Measurements from ENCODE around the gene RAI1. TPM values are rescaled to one million over a fixed set of nuclear protein-coding genes. Genes with fewer than 3 reads are reported as not detected.

RAI1 gene
- total RNA-seq, 1 donor from 2014 or later: 31.1 TPM

DNA sequence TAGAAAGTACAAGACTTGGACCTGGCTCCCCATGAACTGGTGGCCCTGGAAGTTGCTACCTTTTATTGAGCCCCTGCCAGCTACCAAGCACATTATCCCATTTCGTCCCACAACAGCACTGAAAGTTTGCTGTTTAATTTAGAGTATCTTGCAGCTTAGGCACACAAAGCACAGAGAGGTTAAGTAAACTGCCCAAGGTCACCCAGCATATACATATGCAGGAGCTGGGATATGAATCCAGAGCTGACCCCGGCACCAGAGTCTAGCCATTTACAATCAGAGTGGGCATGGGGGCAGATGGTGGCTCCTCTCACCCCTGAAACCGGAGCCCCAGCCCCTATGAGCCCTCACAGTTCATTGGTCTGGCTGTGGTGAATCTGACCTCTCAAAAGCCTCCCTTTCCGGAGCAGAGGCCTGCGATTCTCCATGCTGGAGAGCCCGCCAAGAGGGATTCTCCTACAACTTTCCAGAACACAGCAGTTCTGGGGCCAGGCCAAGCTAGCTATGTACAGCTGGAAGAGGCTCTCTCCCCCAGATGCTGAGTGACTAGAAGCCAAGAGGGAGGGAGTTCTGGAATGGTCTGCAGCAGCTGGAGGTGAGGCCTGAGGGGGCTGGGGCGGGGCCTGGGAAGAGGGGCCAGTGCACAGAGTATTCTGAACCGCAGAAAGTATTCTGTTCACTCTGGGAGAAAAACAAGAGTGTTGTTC, 97.2 kb downstream of the RAI1 start:
- Histone ChIP-seq H3K27me3 (ENCODE audit: low read depth) (no peaks in the 10 kb centered on the region), H3K4me1 (peaks cover 60% of the 10 kb centered on the region), H3K36me3 (no peaks in the 10 kb centered on the region), H3K4me3 (no peak overlapping the region), H3K27ac (peak overlapping the region; percentile 63), H3K9me3 (no peaks in the 10 kb centered on the region)
- DNase-seq: no peak
- intact Hi-C loops (cut with DNase I): no loop called here
- no peak for TF ChIP-seq CTCF (IDR thresholded peaks at IDR 0.05)
- peak in 1 of 2 donors; percentile 25 for ATAC-seq

GRCh38 chr17:17779015-17779611, 97.9 kb downstream of the RAI1 start:
- Histone ChIP-seq H3K4me1 (peaks cover 66% of the 10 kb centered on the region), H3K27ac (peak overlapping the region; percentile 63), H3K4me3 (no peak overlapping the region), H3K27me3 (ENCODE audit: low read depth) (no peaks in the 10 kb centered on the region), H3K9me3 (no peaks in the 10 kb centered on the region), H3K36me3 (no peaks in the 10 kb centered on the region)
- intact Hi-C loops (cut with DNase I): no loop called here
- DNase-seq (no peak), ATAC-seq (no peak)
- no peak for TF ChIP-seq CTCF (IDR thresholded peaks at IDR 0.05)

- intact Hi-C loops (cut with DNase I): no loop called here
- Histone ChIP-seq H3K27me3 (ENCODE audit: low read depth) (no peaks in the 10 kb centered on the region), H3K4me3 (peak overlapping the region; percentile 59), H3K36me3 (no peaks in the 10 kb centered on the region), H3K9me3 (no peaks in the 10 kb centered on the region), H3K4me1 (peaks cover 74% of the 10 kb centered on the region), H3K27ac (peak overlapping the region; percentile 34)
- ATAC-seq (peak; percentile 26 to 27), DNase-seq (no peak)
- no peak for TF ChIP-seq CTCF (IDR thresholded peaks at IDR 0.05)
Measured at GRCh38 chr17:17780922-17781590, 99.8 kb downstream of the RAI1 start.

DNA sequence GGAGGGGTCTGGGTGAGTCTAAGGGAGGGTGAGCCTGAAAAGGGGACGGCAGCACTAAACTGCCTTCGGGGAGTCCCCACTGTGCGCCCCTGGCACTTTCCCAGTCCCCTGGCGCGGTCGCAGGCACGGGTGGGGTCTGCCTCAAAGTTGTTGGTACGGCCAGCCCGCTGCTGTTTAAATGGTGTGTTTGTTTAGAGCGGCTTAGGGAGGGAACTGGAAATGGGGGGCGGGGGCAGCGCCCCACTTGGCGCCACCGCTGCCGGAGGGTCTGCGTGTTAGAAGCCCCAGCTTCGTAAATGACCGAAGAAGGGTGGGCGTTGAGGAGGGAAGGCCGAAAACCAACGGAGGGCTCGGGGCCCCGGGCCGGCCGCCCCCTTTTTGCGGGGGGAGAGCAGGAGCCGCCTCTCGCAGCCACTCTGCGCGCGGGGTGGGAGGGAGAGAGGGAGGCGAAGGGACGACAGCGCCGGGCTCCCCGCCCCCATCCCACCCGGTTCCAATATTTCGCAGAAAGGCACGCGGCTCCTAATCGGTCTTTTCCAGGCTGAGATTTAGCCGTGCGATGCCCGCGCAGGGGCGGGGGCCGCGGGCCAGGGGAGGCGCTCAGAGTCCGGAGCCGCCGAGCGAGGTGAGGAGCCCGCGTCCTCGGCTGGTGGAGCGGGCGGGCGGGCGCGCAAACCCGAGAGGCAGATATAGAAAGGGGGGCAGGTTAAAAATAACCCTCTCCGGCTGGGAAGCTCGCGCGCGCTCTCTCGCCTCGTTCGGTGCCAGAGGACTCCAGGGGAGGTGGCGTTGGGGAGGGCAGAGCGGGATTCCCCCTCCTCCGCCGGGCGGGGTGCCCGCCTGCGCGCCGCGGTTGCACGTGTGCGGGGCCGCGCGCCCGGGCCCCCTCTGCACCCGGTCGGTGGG, 100.6 kb downstream of the RAI1 start:
- no peak for DNase-seq
- H3K4me3 ChIP-seq: peak overlapping the region; percentile 59
- intact Hi-C loops (cut with DNase I): no loop called here
- no peaks in the 10 kb centered on the region for H3K9me3 ChIP-seq
- H3K4me1 ChIP-seq: peaks cover 74% of the 10 kb centered on the region
- H3K36me3 ChIP-seq: no peaks in the 10 kb centered on the region
- TF ChIP-seq CTCF (IDR thresholded peaks at IDR 0.05): no peak
- peak overlapping the region; percentile 34 for H3K27ac ChIP-seq
- H3K27me3 ChIP-seq (ENCODE audit: low read depth): no peaks in the 10 kb centered on the region
- peak; percentile 65 to 73 for ATAC-seq

DNA sequence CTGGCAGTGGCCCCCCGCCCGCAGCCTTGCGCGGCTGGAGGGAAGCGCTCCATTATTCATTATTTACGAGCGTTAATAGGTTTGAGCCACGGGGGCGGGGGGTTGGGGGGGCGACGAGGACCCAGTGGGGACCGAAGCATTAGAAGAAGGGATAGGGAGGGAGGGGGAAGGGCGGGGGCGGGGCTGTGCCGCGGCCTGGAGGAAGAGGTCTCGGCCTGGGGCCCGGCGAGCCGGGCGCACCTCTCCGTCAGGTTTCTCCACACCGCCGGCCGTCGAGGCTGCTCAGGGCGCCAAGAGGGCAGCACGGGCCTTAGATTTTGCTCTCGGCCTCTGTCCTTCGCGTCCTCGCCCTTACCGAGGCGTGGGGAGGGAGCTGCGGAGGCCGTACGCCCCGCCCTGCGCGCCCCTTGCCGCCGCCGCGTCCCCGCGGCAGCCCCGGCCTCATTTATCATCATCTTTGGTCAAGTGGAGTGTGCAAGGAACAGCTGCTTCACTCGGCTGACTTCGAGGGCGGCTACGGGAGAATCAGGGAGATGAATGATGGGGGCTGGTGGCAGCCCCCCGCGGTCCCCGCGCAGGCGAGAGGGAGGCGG, 101.4 kb downstream of the RAI1 start:
- intact Hi-C loops (cut with DNase I): no loop called here
- peak overlapping the region; percentile 46 for H3K27ac ChIP-seq
- peak; percentile 1 to 13 for ATAC-seq

More for the DNA sequence above, 101.4 kb downstream of the RAI1 start:
- no peak for DNase-seq
- TF ChIP-seq CTCF (IDR thresholded peaks at IDR 0.05): no peak
- H3K4me3 ChIP-seq: peak overlapping the region; percentile 59
- no peaks in the 10 kb centered on the region for H3K9me3 ChIP-seq
- H3K36me3 ChIP-seq: no peaks in the 10 kb centered on the region
- H3K27me3 ChIP-seq (ENCODE audit: low read depth): no peaks in the 10 kb centered on the region
- H3K4me1 ChIP-seq: peaks cover 73% of the 10 kb centered on the region
